Fibroblast of lung (primary cell): ENCODE data around the gene USH1C. TPM values are rescaled to one million over a fixed set of nuclear protein-coding genes. Genes with fewer than 3 reads are reported as not detected.

Experiments used
- DNase-seq, 2 donors: peaks; one replicate each; pipeline versions ENCODE4 v3.0.0 to v3.0.0-alpha.2; 2010; ENCODE audit warnings: low read depth in 2 of 2
- H2AFZ ChIP-seq: 2 replicates; pipeline ENCODE4 v1.5.1; 2012; ENCODE audit warnings: low read length, control low read depth, inconsistent platforms
- H3K27ac ChIP-seq: 2 replicates; pipeline ENCODE4 v1.5.1; 2011; ENCODE audit warnings: low read length, control low read depth; ENCODE audit not compliant: insufficient read depth
- H3K27me3 ChIP-seq: 2 replicates; pipeline ENCODE4 v1.5.1; 2011; ENCODE audit warnings: mild to moderate bottlenecking, low read length; ENCODE audit not compliant: control insufficient read depth, insufficient read depth
- H3K36me3 ChIP-seq: 2 replicates; pipeline ENCODE4 v1.5.1; 2011; ENCODE audit warnings: low read length; ENCODE audit not compliant: control insufficient read depth, insufficient read depth
- H3K4me1 ChIP-seq: 2 replicates; pipeline ENCODE4 v1.5.1; 2011; ENCODE audit warnings: low read length; ENCODE audit not compliant: control insufficient read depth, insufficient read depth; ENCODE audit errors: extremely low read depth
- H3K4me2 ChIP-seq: 2 replicates; pipeline ENCODE4 v1.5.1; 2011; ENCODE audit warnings: low read length, control low read depth; ENCODE audit not compliant: insufficient read depth; ENCODE audit errors: extremely low read depth
- H3K4me3 ChIP-seq, 4 experiments: fragments of 200-600 bp in 1 of 4; sonication (generic) in 1 of 4; replicated peaks in 1 of 4; 2 replicates each; pipeline ENCODE4 v1.5.1; 2011 to 2016; ENCODE audit warnings: low read length in 4 of 4, low read depth in 3 of 4, mild to moderate bottlenecking in 3 of 4, control low read depth in 2 of 4, inconsistent platforms in 1 of 4, mixed read lengths in 1 of 4; ENCODE audit not compliant: insufficient read depth in 1 of 4; ENCODE audit errors: control extremely low read depth in 1 of 4
- H3K79me2 ChIP-seq: 2 replicates; pipeline ENCODE4 v1.5.1; 2012; ENCODE audit warnings: mild to moderate bottlenecking, low read length, inconsistent platforms; ENCODE audit not compliant: control insufficient read depth, insufficient read depth
- H3K9ac ChIP-seq: 2 replicates; pipeline ENCODE4 v1.5.1; 2011; ENCODE audit warnings: mild to moderate bottlenecking, low read length, control low read depth; ENCODE audit not compliant: insufficient read depth
- H3K9me3 ChIP-seq: 2 replicates; pipeline ENCODE4 v1.5.1; 2012; ENCODE audit warnings: low read depth, low read length; ENCODE audit not compliant: control insufficient read depth, insufficient read depth
- H4K20me1 ChIP-seq: 2 replicates; pipeline ENCODE4 v1.5.1; 2011; ENCODE audit warnings: low read length; ENCODE audit not compliant: control insufficient read depth, insufficient read depth; ENCODE audit errors: extremely low read depth
- EZH2 ChIP-seq: IDR thresholded peaks from 2 replicates; pipeline ENCODE4 v1.5.1; 2012; ENCODE audit warnings: low read length, control low read depth, mild to moderate bottlenecking; ENCODE audit errors: missing control alignments
- polyA plus RNA-seq, 2 donors: library from polyadenylated mRNA; depleted of rRNA in 1 of 2; stranded (reverse) in 1 of 2; unstranded in 1 of 2; fragments of >200 nt; gene quantifications; 2 replicates each; pipeline ENCODE4 v1.2.1, GENCODE V29; 2011 to 2012; ENCODE audit warnings: missing spikeins in 1 of 2
- total RNA-seq: library from RNA; depleted of rRNA; stranded (reverse); fragments of >200 nt; gene quantifications from 2 replicates; pipeline ENCODE4 v1.2.1, GENCODE V29; 2014
- TF ChIP-seq, protein P1 (sequence below), 2 donors: IDR thresholded peaks in 1 of 2; conservative IDR thresholded peaks in 1 of 2; 1 replicate in 1 of 2; 2 replicates in 1 of 2; pipeline ENCODE4 v1.5.1; 2011 to 2012; ENCODE audit warnings: low read length in 2 of 2, control low read depth in 1 of 2, inconsistent platforms in 1 of 2, low read depth in 1 of 2, mild to moderate bottlenecking in 1 of 2

USH1C gene
- total and polyA plus RNA-seq, 2 donors (not counting 1 experiment from before 2014, with no cell fraction given): not detected

DNA sequence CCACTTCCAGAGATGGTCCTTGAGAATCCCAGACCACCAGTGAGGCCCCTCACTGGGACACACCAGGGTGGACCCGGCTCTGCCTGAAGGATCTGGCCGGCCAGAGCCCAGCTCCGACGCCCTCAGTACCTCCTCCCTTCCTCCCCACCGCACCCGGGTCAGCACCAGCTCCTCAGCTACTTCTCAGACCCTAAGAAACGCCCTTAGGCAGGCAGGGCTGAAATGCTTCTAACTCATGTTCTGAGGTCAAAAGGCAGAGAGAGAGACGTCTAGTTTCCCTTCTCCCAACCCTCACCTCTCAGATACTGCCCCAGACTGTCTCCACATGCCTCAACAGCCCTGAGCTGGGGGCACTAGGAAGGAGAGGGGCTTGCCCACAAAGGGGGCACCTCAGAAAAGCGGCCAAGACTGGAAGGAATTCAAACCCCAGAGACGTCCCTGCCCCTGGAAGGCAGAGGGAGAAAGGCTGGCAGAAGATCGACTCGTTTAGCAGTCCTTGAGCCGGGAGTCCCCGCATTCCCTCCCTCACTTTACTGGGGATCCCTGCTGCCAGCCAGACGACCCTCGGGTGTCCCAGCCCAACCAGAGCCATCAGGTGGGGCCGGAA is 539 bp downstream of the USH1C start:
- H3K9ac ChIP-seq: no peak overlapping the region
- H3K79me2 ChIP-seq: no peaks in the 10 kb centered on the region
- no peaks in the 10 kb centered on the region for H3K27me3 ChIP-seq

DNA sequence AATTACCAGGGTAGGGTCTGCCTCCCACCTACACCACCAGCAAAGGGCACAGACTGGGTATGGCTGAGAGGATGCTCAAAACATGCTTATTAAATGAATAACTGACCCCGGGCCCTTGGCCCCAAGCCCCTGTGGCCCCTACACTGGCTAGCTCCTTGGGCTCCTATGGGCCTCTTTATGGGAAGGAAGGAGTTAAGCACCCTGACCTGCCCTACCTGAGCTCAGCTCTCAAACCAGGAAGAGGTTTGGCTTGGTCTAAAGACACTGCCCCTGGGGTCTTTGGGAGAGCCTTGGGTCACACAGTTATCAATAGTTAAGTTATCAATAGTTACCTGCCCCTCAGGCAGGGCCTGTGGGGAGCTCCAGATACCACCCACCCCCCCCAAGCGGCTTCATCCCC is 1.2 kb downstream of the USH1C start:
- Histone ChIP-seq H3K4me2 (no peak overlapping the region), H3K9me3 (no peaks in the 10 kb centered on the region), H4K20me1 (no peaks in the 10 kb centered on the region), H3K4me3 (no peak overlapping the region), H3K36me3 (no peaks in the 10 kb centered on the region), H3K79me2 (no peaks in the 10 kb centered on the region), H3K27me3 (no peaks in the 10 kb centered on the region), H3K9ac (no peak overlapping the region), H2AFZ (no peak overlapping the region), H3K4me1 (no peaks in the 10 kb centered on the region), H3K27ac (no peak overlapping the region)
- TF ChIP-seq EZH2: no peak
- no peak for DNase-seq

More for the DNA sequence above, 539 bp downstream of the USH1C start:
- H3K4me2 ChIP-seq: no peak overlapping the region
- no peak for DNase-seq
- H3K9me3 ChIP-seq: no peaks in the 10 kb centered on the region
- H3K4me3 ChIP-seq: no peak overlapping the region
- no peaks in the 10 kb centered on the region for H4K20me1 ChIP-seq
- H3K27ac ChIP-seq: no peak overlapping the region
- TF ChIP-seq, protein P1, sequence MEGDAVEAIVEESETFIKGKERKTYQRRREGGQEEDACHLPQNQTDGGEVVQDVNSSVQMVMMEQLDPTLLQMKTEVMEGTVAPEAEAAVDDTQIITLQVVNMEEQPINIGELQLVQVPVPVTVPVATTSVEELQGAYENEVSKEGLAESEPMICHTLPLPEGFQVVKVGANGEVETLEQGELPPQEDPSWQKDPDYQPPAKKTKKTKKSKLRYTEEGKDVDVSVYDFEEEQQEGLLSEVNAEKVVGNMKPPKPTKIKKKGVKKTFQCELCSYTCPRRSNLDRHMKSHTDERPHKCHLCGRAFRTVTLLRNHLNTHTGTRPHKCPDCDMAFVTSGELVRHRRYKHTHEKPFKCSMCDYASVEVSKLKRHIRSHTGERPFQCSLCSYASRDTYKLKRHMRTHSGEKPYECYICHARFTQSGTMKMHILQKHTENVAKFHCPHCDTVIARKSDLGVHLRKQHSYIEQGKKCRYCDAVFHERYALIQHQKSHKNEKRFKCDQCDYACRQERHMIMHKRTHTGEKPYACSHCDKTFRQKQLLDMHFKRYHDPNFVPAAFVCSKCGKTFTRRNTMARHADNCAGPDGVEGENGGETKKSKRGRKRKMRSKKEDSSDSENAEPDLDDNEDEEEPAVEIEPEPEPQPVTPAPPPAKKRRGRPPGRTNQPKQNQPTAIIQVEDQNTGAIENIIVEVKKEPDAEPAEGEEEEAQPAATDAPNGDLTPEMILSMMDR (conservative IDR thresholded peaks at IDR 0.05 in 1 of 2, IDR thresholded peaks at IDR 0.05 in 1 of 2; ENCODE audit: low read depth in 1 of 2, low read length in 2 of 2): no peak
- no peak for TF ChIP-seq EZH2
- no peak overlapping the region for H2AFZ ChIP-seq
- H3K36me3 ChIP-seq: no peaks in the 10 kb centered on the region
- H3K4me1 ChIP-seq: no peaks in the 10 kb centered on the region

DNA sequence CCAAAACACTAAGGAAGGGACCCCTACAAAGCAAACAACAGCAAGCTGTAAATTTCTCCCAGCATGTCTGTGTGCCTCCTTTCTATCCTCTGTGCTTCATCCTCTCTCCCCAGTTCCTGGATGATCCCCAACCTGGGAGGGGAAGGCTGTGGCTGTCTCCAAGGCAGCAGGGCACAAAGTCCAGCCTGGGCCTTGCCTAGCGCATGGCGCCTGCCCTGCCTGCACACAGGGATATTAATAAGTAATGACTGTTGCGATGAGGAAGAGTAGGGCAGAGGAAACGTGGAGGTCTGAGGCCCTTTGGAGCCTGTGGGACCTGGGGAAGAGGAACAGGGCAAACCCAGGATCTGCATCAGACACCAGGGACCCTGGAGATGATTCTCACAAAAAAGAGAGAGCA is 2.0 kb downstream of the USH1C start:
- no peaks in the 10 kb centered on the region for H3K4me1 ChIP-seq
- DNase-seq: no peak
- no peaks in the 10 kb centered on the region for H3K27me3 ChIP-seq
- H3K4me3 ChIP-seq: no peak overlapping the region
- no peaks in the 10 kb centered on the region for H3K36me3 ChIP-seq
- no peak overlapping the region for H3K27ac ChIP-seq
- no peak overlapping the region for H3K9ac ChIP-seq
- no peaks in the 10 kb centered on the region for H4K20me1 ChIP-seq
- H3K79me2 ChIP-seq: no peaks in the 10 kb centered on the region
- no peak overlapping the region for H3K4me2 ChIP-seq
- H3K9me3 ChIP-seq: no peaks in the 10 kb centered on the region
- TF ChIP-seq EZH2: no peak
- TF ChIP-seq, protein P1 (conservative IDR thresholded peaks at IDR 0.05 in 1 of 2, IDR thresholded peaks at IDR 0.05 in 1 of 2; ENCODE audit: low read depth in 1 of 2, low read length in 2 of 2): no peak
- no peak overlapping the region for H2AFZ ChIP-seq
